Measurements from ENCODE around the gene NEK5.

DNA sequence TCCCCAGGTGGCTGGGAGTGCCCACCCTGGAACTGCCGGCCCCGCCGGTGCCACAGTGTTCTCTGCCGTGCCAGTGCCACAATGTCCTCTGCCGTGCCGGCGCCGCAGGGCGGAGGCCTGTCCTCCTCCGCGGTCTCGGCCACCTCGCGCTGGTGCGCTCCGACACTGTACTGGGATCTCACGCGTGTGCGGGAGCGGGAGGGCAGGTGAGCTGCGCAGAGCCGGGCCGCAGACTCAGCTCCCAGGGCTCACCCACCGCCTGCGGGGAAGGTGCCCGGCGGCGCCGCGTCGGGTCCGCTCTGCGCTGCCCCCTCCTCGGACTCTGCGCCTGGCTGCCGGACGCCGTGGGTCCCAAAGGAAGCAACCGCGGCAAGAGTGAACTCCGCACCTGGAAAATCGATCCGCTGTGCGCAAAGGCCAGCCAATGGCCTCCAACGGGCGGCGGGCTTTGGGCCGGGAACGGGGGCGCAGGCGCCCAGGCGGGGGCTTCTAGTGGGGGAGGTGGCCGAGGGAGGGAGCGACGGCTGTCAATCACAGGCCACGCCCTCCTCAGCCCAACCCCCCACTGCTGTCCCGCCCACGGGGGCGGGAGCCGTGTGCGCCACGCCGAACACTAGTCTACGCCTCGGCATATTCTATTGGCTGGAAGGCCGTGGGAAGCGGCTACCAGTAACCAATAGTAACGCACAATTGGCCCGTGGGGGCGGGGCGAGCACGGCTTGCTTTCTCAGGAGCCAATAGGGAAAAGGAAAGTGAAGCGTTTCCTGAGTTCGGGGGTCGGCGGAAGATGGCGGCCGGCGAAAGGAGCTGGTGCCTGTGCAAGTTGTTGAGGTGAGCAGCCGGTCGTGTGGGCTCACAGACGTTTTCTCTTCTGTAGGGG, 117.0 kb downstream of the NEK5 start, which contains the start of gene ALG11:
- no peak for TF ChIP-seq EP300 (IDR thresholded peaks at IDR 0.05; ENCODE audit: borderline replicate concordance)
- TF ChIP-seq CEBPB (IDR thresholded peaks at IDR 0.05), result no peak
- TF ChIP-seq RAD21 (IDR thresholded peaks at IDR 0.05; ENCODE audit: low read depth), result no peak
- 0 out of 2 replicates have a peak, but pooled peaks have one; percentile 17 for TF ChIP-seq TCF12 (IDR thresholded peaks at IDR 0.05; ENCODE audit: low read depth)
- TF ChIP-seq TAF1 (IDR thresholded peaks at IDR 0.05; ENCODE audit: low read depth), result peak; percentile 89
- no peak for TF ChIP-seq REST (IDR thresholded peaks at IDR 0.05; ENCODE audit: low read depth)
- TF ChIP-seq CREB1 (IDR thresholded peaks at IDR 0.05; ENCODE audit: low read depth), result peak; percentile 57; the same call in 1 of the 2 replicates
- TF ChIP-seq YY1 (IDR thresholded peaks at IDR 0.05; ENCODE audit: low read depth), result peak; percentile 95

All from Ishikawa (cell line).